Measurements from ENCODE around the gene ASB8.
A peak's percentile ranks its signal among the peaks of the same experiment; 100 is the strongest.

ASB8 gene, protein sequence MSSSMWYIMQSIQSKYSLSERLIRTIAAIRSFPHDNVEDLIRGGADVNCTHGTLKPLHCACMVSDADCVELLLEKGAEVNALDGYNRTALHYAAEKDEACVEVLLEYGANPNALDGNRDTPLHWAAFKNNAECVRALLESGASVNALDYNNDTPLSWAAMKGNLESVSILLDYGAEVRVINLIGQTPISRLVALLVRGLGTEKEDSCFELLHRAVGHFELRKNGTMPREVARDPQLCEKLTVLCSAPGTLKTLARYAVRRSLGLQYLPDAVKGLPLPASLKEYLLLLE

DNA sequence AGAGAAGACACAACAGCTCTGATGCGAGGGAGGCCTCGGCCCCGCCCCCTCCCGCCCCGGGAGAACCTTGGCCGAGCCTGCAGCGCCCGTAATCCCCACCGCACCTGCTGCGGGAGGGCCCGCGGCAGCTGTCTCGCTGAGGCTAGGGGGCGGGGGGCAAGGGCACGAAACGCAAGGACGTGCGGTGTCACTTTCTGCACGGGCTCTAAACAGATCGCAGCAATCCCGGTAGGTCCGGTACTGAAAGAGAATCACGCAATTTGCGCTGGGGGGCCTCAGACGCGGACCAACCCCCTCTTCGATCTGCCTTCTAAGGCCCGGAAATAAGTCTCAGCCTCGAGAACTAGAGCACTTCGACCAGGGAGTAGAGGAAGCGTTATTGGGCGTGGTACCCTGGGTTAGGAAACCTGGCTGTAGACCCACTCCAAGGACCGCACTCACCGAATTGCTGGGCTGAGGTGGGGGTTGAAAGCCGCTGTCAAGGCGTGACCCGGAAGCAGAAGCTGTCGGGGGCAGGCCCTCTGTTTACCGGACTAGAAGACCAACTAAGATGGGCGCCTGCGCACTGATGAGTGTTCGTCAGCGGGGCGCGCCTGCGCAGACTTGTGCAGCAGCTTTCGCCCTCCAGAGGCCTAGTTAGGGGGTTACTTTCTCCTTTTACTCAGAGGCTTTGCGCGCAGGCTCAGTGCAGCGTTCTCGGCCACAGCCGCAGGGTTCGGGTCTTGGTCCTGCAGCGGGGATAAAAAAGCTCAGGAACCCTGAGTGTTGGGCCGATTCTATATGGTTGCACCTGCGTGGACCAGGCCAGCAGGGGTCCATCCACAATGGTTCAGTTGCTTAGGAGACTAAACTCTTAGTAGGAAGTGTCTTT is at the start of gene ASB8:
ASB8 (minus strand) TSS at position 498 of the 871 bp plus-strand sequence. CDS start 4,019 bp downstream, outside the sequence.
- peaks cover 12 to 27% (median 16%) of the 10 kb centered on the region in 11 experiments; a peak in 21 of 22 replicates for H3K36me3 ChIP-seq
- peaks cover 0 to 4% (median 0%) of the 10 kb centered on the region in 11 experiments; a peak in 2 of 22 replicates for H4K20me1 ChIP-seq
- TF ChIP-seq Cebpa-rat (IDR thresholded peaks at IDR 0.05) = no peak
- H3K27me3 ChIP-seq = no peaks in the 10 kb centered on the region
- H3K9ac ChIP-seq = peak within 1 kb of the TSS; percentile 73 to 88 (median 83)
- peaks cover 8 to 38% (median 18%) of the 10 kb centered on the region in 10 experiments for H3K4me1 ChIP-seq
- no peaks in the 10 kb centered on the region for H3K9me3 ChIP-seq (replicated peaks in 1 of 11)
- peak within 1 kb of the TSS; percentile 71 to 99 (median 93) for H3K4me2 ChIP-seq
- peak within 1 kb of the TSS; percentile 66 to 87 (median 73) for H3K27ac ChIP-seq
- H3K4me3 ChIP-seq = peak within 1 kb of the TSS; percentile 68 to 95 (median 82)

DNA sequence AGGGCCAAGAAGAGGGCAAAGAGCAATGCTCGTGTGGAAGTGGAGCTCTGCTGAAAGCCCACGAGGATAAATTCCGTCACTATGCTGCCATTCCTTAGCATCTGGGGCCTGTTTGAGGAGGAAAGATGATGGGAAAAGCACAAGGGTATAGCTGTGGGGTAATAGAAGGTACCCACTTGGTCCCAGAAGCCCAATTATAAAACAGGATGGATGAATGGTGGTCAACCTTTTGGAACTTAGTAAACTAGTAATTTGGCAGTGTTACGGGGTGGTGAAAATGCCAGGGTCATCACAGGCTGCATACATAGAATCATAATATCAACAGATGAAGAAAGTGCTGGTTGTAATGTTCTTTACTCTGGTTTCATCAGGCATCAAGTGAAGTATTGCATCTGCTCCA is 45.9 kb upstream of the ASB8 start, which contains the start of gene OR10AD1:
OR10AD1 (minus strand) TSS at position 101 of the 400 bp plus-strand sequence; CDS start at position 101, 0 bp downstream.
- peaks cover 31 to 63% (median 42%) of the 10 kb centered on the region in 11 experiments for H3K9me3 ChIP-seq (replicated peaks in 1 of 11)
- TF ChIP-seq Cebpa-rat (IDR thresholded peaks at IDR 0.05) = no peak
- H4K20me1 ChIP-seq = no peaks in the 10 kb centered on the region
- peaks cover 17 to 38% (median 22%) of the 10 kb centered on the region in 10 experiments for H3K4me1 ChIP-seq
- no peak within 1 kb of the TSS for H3K27ac ChIP-seq
- H3K4me2 ChIP-seq = peak within 1 kb of the TSS in 2 of 11 experiments; percentile 86 to 95; a peak in 3 of 22 replicates
- H3K36me3 ChIP-seq = peaks cover 0 to 42% (median 15%) of the 10 kb centered on the region in 11 experiments; a peak in 11 of 22 replicates
- H3K27me3 ChIP-seq = no peaks in the 10 kb centered on the region
- no peak within 1 kb of the TSS for H3K9ac ChIP-seq
- no peak within 1 kb of the TSS for H3K4me3 ChIP-seq

DNA sequence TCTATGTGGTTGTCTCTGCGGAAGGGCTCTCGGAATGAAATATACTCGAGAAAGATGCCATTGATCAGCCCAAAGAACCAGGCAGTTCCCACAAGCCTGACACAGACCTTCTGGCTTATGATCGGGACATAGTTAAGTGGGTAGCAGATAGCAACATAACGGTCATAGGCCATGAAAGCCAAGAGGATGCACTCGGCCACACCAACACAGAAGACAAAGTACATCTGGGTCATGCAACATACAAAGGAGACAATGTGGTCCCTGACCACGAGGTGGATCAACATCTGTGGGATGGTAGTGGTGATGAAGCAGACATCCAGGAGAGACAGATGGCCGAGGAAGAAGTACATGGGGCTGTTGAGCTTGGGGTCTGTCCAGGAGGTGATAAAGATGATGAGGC is 45.5 kb upstream of the ASB8 start:
- Histone ChIP-seq H3K27me3 (no peaks in the 10 kb centered on the region), H4K20me1 (no peaks in the 10 kb centered on the region)
- no peak for TF ChIP-seq Cebpa-rat (IDR thresholded peaks at IDR 0.05)

DNA sequence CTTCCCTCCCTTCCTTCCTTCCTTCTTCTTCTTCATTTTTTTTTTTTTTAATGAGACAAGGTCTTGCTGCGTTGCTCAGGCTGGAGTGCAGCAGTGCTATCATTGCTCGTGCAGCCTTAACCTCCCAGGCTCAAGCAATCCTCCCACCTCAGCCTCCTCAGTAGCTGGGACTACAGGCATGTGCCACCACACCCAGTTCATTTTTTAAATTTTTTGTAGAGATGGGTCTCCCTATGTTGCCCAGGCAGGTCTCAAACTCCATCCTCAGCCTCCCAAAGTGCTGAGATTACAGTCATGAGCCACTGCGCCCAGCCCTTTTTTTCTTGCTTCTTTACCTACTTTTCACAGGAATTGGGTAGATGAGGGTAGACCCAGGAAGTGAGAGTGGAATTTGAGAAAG is 44.2 kb upstream of the ASB8 start:
- no peak overlapping the region for H3K9ac ChIP-seq
- no peak overlapping the region for H3K4me3 ChIP-seq
- no peaks in the 10 kb centered on the region for H4K20me1 ChIP-seq
- peaks cover 0 to 40% (median 13%) of the 10 kb centered on the region in 11 experiments; a peak in 11 of 22 replicates for H3K36me3 ChIP-seq
- no peak overlapping the region for H3K27ac ChIP-seq
- H3K4me2 ChIP-seq = peak overlapping the region in 3 of 11 experiments; percentile 86 to 96 (median 95); a peak in 5 of 22 replicates
- H3K9me3 ChIP-seq (replicated peaks in 1 of 11) = peaks cover 14 to 46% (median 25%) of the 10 kb centered on the region in 11 experiments
- no peaks in the 10 kb centered on the region for H3K27me3 ChIP-seq
- TF ChIP-seq Cebpa-rat (IDR thresholded peaks at IDR 0.05) = no peak
- H3K4me1 ChIP-seq = peaks cover 26 to 47% (median 32%) of the 10 kb centered on the region in 10 experiments

More for the DNA sequence above, 45.5 kb upstream of the ASB8 start:
- Histone ChIP-seq H3K9me3 (replicated peaks in 1 of 11) (peaks cover 27 to 59% (median 37%) of the 10 kb centered on the region in 11 experiments), H3K4me2 (no peak overlapping the region), H3K4me3 (no peak overlapping the region), H3K27ac (no peak overlapping the region), H3K4me1 (peaks cover 17 to 38% (median 22%) of the 10 kb centered on the region in 10 experiments), H3K36me3 (peaks cover 0 to 42% (median 15%) of the 10 kb centered on the region in 11 experiments; a peak in 11 of 22 replicates), H3K9ac (no peak overlapping the region)

DNA sequence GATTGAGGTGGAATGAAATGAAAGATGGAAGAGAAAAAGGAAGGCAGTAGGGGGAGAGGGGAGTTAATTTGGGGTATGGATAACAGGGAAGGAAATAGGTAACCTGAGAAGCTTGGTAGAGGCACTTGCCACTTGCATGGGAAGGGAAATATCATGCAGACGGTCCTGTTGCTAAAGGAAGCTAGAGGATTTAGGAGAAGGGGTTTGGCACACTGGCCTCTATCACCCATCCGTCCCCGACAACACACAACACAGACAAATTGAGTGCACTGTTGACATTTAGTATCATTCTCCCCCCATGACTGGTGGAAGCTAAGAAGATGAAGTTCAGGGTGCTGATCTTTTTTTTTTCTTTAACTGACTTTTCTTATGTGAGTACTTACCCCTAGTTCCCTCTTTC is 43.8 kb upstream of the ASB8 start:
- Histone ChIP-seq H3K4me2 (peak overlapping the region in 5 of 11 experiments; percentile 20 to 96 (median 86); a peak in 8 of 22 replicates), H3K9ac (no peak overlapping the region), H3K27ac (peak overlapping the region in 2 of 11 experiments; percentile 97; a peak in 3 of 22 replicates), H3K4me3 (peak overlapping the region in 1 of 10 experiments; percentile 67; a peak in 1 of 20 replicates), H3K9me3 (replicated peaks in 1 of 11) (peaks cover 10 to 42% (median 21%) of the 10 kb centered on the region in 11 experiments), H3K4me1 (peaks cover 26 to 49% (median 32%) of the 10 kb centered on the region in 10 experiments), H3K36me3 (peaks cover 0 to 35% (median 12%) of the 10 kb centered on the region in 11 experiments; a peak in 9 of 22 replicates), H3K27me3 (no peaks in the 10 kb centered on the region), H4K20me1 (no peaks in the 10 kb centered on the region)
- TF ChIP-seq Cebpa-rat (IDR thresholded peaks at IDR 0.05) = no peak

DNA sequence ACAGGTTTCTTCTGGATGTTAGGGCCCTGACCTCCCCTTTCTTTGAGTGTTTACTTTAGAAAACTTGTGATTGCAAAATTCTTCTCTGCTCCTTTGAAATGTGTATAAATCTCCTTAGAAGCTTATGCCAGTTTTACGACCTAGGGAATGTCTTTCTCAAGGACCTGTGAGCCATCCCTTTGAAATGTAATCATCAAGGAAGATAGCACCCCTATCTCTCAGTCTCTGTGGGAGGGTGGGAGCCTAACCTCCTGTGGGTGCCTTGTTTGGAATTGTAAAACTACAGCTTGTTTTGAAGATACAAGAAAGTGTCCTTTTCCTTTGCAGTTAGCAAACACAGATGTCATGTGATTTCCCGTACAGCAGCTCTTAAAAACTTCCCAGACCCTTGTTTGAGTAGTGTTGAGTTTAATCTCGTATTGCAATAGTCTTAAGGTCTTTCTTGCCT is 42.5 kb upstream of the ASB8 start:
- no peaks in the 10 kb centered on the region for H3K27me3 ChIP-seq

DNA sequence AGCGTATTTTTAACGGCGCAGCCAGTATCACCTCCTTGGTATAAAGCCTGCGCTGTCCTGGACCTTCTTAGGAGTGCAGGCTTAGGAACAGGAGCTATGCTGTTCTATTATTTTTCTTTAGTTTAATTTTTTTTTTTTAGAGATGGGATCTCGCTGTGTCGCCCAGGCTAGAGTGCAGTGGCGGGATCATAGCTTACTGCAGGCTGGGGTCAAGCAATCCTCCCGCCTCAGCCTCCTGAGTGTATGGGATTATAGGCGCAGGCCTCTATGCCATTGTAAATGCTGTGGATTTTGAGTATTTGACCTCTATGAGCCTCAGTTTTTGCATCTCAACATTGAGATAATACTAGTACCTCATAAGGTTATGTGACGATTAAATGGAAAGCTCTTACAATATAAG is 41.7 kb upstream of the ASB8 start:
- peaks cover 0 to 21% (median 8%) of the 10 kb centered on the region in 11 experiments; a peak in 13 of 22 replicates for H3K9me3 ChIP-seq (replicated peaks in 1 of 11)
- no peak for TF ChIP-seq Cebpa-rat (IDR thresholded peaks at IDR 0.05)
- no peaks in the 10 kb centered on the region for H4K20me1 ChIP-seq
- H3K4me2 ChIP-seq = peak overlapping the region; percentile 83 to 97 (median 90)
- H3K27ac ChIP-seq = peak overlapping the region; percentile 90 to 98 (median 94)
- H3K27me3 ChIP-seq = no peaks in the 10 kb centered on the region
- H3K36me3 ChIP-seq = peaks cover 0 to 18% (median 0%) of the 10 kb centered on the region in 11 experiments; a peak in 2 of 22 replicates
- H3K4me1 ChIP-seq = peaks cover 26 to 70% (median 32%) of the 10 kb centered on the region in 10 experiments
- H3K9ac ChIP-seq = peak overlapping the region; percentile 85 to 98 (median 91)
- H3K4me3 ChIP-seq = peak overlapping the region; percentile 66 to 80 (median 68)

More for the DNA sequence above, 42.5 kb upstream of the ASB8 start:
- H3K4me2 ChIP-seq = peak overlapping the region; percentile 83 to 97 (median 90)
- no peaks in the 10 kb centered on the region for H4K20me1 ChIP-seq
- peak overlapping the region in 6 of 11 experiments; percentile 1 to 98 (median 97); a peak in 8 of 22 replicates for H3K27ac ChIP-seq
- H3K4me1 ChIP-seq = peaks cover 26 to 62% (median 32%) of the 10 kb centered on the region in 10 experiments
- peak overlapping the region in 8 of 11 experiments; percentile 4 to 98 (median 66); a peak in 13 of 22 replicates for H3K9ac ChIP-seq
- H3K36me3 ChIP-seq = peaks cover 0 to 23% (median 2%) of the 10 kb centered on the region in 11 experiments; a peak in 6 of 22 replicates
- H3K9me3 ChIP-seq (replicated peaks in 1 of 11) = peaks cover 0 to 29% (median 10%) of the 10 kb centered on the region in 11 experiments; a peak in 17 of 22 replicates
- peak overlapping the region in 4 of 10 experiments; percentile 8 to 74 (median 67); a peak in 6 of 20 replicates for H3K4me3 ChIP-seq
- TF ChIP-seq Cebpa-rat (IDR thresholded peaks at IDR 0.05) = no peak

DNA sequence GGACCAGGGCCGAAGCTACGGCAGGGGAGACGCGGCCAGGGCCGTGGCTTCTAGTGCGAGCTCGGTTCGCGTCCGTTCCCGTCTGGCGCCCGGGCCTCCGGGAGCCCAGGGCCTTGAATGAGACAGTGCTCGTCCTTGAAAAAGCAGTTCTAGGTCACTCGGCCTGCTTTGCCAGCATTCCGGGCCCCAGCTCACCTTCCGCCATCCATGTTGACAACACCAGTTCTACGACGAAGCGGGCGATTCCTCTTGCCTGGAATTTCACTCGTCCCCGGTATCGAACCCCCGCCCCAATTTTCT is 41.3 kb upstream of the ASB8 start:
- Histone ChIP-seq H3K27ac (peak overlapping the region; percentile 90 to 98 (median 94)), H3K4me1 (peaks cover 26 to 74% (median 32%) of the 10 kb centered on the region in 10 experiments), H3K4me3 (peak overlapping the region; percentile 66 to 80 (median 68)), H3K4me2 (peak overlapping the region; percentile 83 to 97 (median 90)), H3K27me3 (no peaks in the 10 kb centered on the region), H3K9ac (peak overlapping the region; percentile 85 to 98 (median 91)), H3K9me3 (replicated peaks in 1 of 11) (peaks cover 0 to 17% (median 8%) of the 10 kb centered on the region in 11 experiments; a peak in 13 of 22 replicates), H3K36me3 (peaks cover 0 to 15% (median 0%) of the 10 kb centered on the region in 11 experiments; a peak in 2 of 22 replicates), H4K20me1 (no peaks in the 10 kb centered on the region)
- TF ChIP-seq Cebpa-rat (IDR thresholded peaks at IDR 0.05) = no peak
